ENCODE measurements around the gene MYRIP.

DNA sequence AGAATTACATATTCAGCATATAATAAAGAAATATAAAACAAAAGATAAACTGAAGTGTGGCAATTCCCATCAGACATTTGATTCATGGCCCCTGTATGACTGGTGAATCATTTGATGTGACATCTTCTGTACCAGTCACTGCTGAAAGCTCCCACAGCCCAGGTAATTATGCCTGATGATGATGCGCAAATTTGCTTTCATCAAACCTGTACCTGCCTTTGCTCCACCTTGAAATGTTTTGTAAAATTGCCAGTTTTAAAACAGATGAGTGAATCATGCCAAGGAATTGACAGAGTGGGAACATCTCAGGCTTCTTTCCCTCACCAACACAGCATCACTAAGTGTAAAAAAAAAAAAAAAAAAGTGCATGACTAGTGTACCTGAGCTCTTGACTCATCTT is 433.6 kb downstream of the MYRIP start:
- TF ChIP-seq, protein P1, sequence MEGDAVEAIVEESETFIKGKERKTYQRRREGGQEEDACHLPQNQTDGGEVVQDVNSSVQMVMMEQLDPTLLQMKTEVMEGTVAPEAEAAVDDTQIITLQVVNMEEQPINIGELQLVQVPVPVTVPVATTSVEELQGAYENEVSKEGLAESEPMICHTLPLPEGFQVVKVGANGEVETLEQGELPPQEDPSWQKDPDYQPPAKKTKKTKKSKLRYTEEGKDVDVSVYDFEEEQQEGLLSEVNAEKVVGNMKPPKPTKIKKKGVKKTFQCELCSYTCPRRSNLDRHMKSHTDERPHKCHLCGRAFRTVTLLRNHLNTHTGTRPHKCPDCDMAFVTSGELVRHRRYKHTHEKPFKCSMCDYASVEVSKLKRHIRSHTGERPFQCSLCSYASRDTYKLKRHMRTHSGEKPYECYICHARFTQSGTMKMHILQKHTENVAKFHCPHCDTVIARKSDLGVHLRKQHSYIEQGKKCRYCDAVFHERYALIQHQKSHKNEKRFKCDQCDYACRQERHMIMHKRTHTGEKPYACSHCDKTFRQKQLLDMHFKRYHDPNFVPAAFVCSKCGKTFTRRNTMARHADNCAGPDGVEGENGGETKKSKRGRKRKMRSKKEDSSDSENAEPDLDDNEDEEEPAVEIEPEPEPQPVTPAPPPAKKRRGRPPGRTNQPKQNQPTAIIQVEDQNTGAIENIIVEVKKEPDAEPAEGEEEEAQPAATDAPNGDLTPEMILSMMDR (IDR thresholded peaks at IDR 0.05; ENCODE audit: insufficient read depth, low read length, poor library complexity, severe bottlenecking): no peak
- no peak for TF ChIP-seq EZH2phosphoT487 (conservative IDR thresholded peaks at IDR 0.05; ENCODE audit: low read length)

Data from SU-DHL-6 (cell line).